NCI-H128 (cell line): ENCODE measurements around the gene CNNM3.

ENCODE experiments used
- DNase-seq: peaks from one replicate; lab custom pipeline; 2025; ENCODE audit not compliant: unreplicated experiment; lab: John Stamatoyannopoulos, UW

CNNM3 gene

GRCh38 chr2:96816836-96817702 is 1.0 kb downstream of the CNNM3 start:
- no peak for DNase-seq

GRCh38 chr2:96817882-96818281 is 1.8 kb downstream of the CNNM3 start:
- DNase-seq = no peak

- DNase-seq = no peak
Measured at GRCh38 chr2:96819128-96819875, 3.2 kb downstream of the CNNM3 start.

- no peak for DNase-seq
Measured at GRCh38 chr2:96819876-96820511, 3.9 kb downstream of the CNNM3 start.

- no peak for DNase-seq
Measured at GRCh38 chr2:96821113-96821675, 5.1 kb downstream of the CNNM3 start.

- no peak for DNase-seq
Measured at GRCh38 chr2:96822786-96823185, 6.7 kb downstream of the CNNM3 start.

GRCh38 chr2:96823198-96823597 is 7.1 kb downstream of the CNNM3 start:
- no peak for DNase-seq

- DNase-seq = no peak
Measured at GRCh38 chr2:96824079-96824870, 8.2 kb downstream of the CNNM3 start.

GRCh38 chr2:96825057-96825456 is 9.0 kb downstream of the CNNM3 start:
- DNase-seq = no peak

- no peak for DNase-seq
Measured at GRCh38 chr2:96826546-96827278, 10.6 kb downstream of the CNNM3 start.

- no peak for DNase-seq
Measured at GRCh38 chr2:96828436-96828835, 12.4 kb downstream of the CNNM3 start.

- no peak for DNase-seq
Measured at GRCh38 chr2:96828874-96829273, 12.8 kb downstream of the CNNM3 start.

- DNase-seq = no peak
Measured at GRCh38 chr2:96830044-96830562, 14.0 kb downstream of the CNNM3 start.

GRCh38 chr2:96831679-96832078 is 15.6 kb downstream of the CNNM3 start:
- DNase-seq = no peak

- DNase-seq = no peak
Measured at GRCh38 chr2:96832408-96832753, 16.3 kb downstream of the CNNM3 start.

GRCh38 chr2:96832754-96833507 is 16.9 kb downstream of the CNNM3 start:
- peak; percentile 86 for DNase-seq

GRCh38 chr2:96835830-96836229 is 19.8 kb downstream of the CNNM3 start:
- no peak for DNase-seq

- no peak for DNase-seq
Measured at GRCh38 chr2:96837575-96837974, 21.5 kb downstream of the CNNM3 start.
